ENCODE data around the gene GAPVD1. TPM values are rescaled to one million over a fixed set of nuclear protein-coding genes. Genes with fewer than 3 reads are reported as not detected.

Gene GAPVD1
- polyA plus RNA-seq, 2 of the 4 experiments (the other 2 are of a cell fraction), result 18.2 to 23.0 TPM

GRCh38 chr9:125268394-125269013 is 6.9 kb downstream of the GAPVD1 start:
- no peak for TF ChIP-seq EHF (CRISPR knock-in tag; IDR thresholded peaks at IDR 0.05)
- TF ChIP-seq HES2 (IDR thresholded peaks at IDR 0.05), result no peak
- TF ChIP-seq ZFP36 (IDR thresholded peaks at IDR 0.05; ENCODE audit: borderline replicate concordance, partially characterized antibody), result no peak
- TF ChIP-seq CHD2 (IDR thresholded peaks at IDR 0.05; ENCODE audit: low read length, partially characterized antibody), result no peak
- TF ChIP-seq NPAS2 (CRISPR knock-in tag; IDR thresholded peaks at IDR 0.05; ENCODE audit: borderline replicate concordance), result no peak
- TF ChIP-seq HOXB13 (CRISPR knock-in tag; IDR thresholded peaks at IDR 0.05; ENCODE audit: low read depth), result no peak
- no peak for TF ChIP-seq TFCP2L1 (CRISPR knock-in tag; IDR thresholded peaks at IDR 0.05)
- TF ChIP-seq CTCF (IDR thresholded peaks at IDR 0.05), result no peak
- no peak for TF ChIP-seq HEYL (CRISPR knock-in tag; IDR thresholded peaks at IDR 0.05)
- TF ChIP-seq JUN (IDR thresholded peaks at IDR 0.05), result no peak
- TF ChIP-seq MAX (IDR thresholded peaks at IDR 0.05), result no peak
- no peak for TF ChIP-seq HDAC2 (IDR thresholded peaks at IDR 0.05)
- TF ChIP-seq ESRRA (IDR thresholded peaks at IDR 0.05; ENCODE audit: borderline replicate concordance, low read length), result no peak
- TF ChIP-seq NFE2L2 (conservative IDR thresholded peaks at IDR 0.05; ENCODE audit: low read length), result no peak
- TF ChIP-seq BHLHE40 (IDR thresholded peaks at IDR 0.05; ENCODE audit: low read depth, low read length), result no peak
- Histone ChIP-seq H3K9me3 (no peaks in the 10 kb centered on the region), H3K4me2 (no peak overlapping the region), H3K4me1 (peaks cover 18% of the 10 kb centered on the region), H3K4me3 (no peak overlapping the region), H3K27ac (no peak overlapping the region)
- ChIA-PET CTCF (interaction anchor here (4.1 kb wide), 1 partner anchor 13 kb away, joined by 14 read pairs; no protein-coding TSS in a partner anchor), POLR2A (interaction anchor here (2.3 kb wide), 1 partner anchor 27 kb away, joined by 10 read pairs; the partner anchor contains the start of gene HSPA5)
- FAIRE-seq, result no peak
- 88% methylated on average over 6 of the region's 6 CpGs for WGBS (ENCODE audit: missing lambda C conversion rate)
- ATAC-seq, result no peak
- no peak for DNase-seq (ENCODE audit: low read depth in 1 of 2, low spot score in 1 of 2)

GRCh38 chr9:125269014-125269397 is 7.4 kb downstream of the GAPVD1 start:
- ATAC-seq (no peak), FAIRE-seq (no peak), DNase-seq (ENCODE audit: low read depth in 1 of 2, low spot score in 1 of 2) (no peak)
- Histone ChIP-seq H3K4me2 (no peak overlapping the region), H3K27ac (no peak overlapping the region), H3K4me3 (no peak overlapping the region), H3K9me3 (no peaks in the 10 kb centered on the region), H3K4me1 (peaks cover 18% of the 10 kb centered on the region)
- TF ChIP-seq KDM1A (IDR thresholded peaks at IDR 0.05; ENCODE audit: low read depth) (no peak), FOXS1 (CRISPR knock-in tag; IDR thresholded peaks at IDR 0.05) (no peak), HES2 (IDR thresholded peaks at IDR 0.05) (no peak), NFE2L2 (conservative IDR thresholded peaks at IDR 0.05; ENCODE audit: low read length) (no peak), CBX2 (IDR thresholded peaks at IDR 0.05; ENCODE audit: borderline replicate concordance, low read depth) (no peak), MAZ (IDR thresholded peaks at IDR 0.05; ENCODE audit: borderline replicate concordance, low read depth, low read length) (no peak), HOXA7 (CRISPR knock-in tag; IDR thresholded peaks at IDR 0.05) (no peak), E2F6 (IDR thresholded peaks at IDR 0.05; ENCODE audit: borderline replicate concordance, low read depth) (no peak), PHF8 (IDR thresholded peaks at IDR 0.05; ENCODE audit: borderline replicate concordance, low read depth) (no peak), ZSCAN20 (CRISPR knock-in tag; IDR thresholded peaks at IDR 0.05) (no peak), MAX (IDR thresholded peaks at IDR 0.05) (no peak)
- CTCF ChIA-PET, result interaction anchor here (1.6 to 4.1 kb wide), 2 partner anchors 8 to 13 kb away, joined by 4 to 14 read pairs; no protein-coding TSS in a partner anchor
- POLR2A ChIA-PET, result interaction anchor here (2.3 kb wide), 1 partner anchor 28 kb away, joined by 10 read pairs; the partner anchor contains the start of gene HSPA5
- 94% methylated on average over 1 of the region's 1 CpG for WGBS (ENCODE audit: missing lambda C conversion rate)

All from A549 (cell line).